Natural killer cell (primary cell): Measurements from ENCODE around the gene TLL2. TPM values are rescaled to one million over a fixed set of nuclear protein-coding genes. Genes with fewer than 3 reads are reported as not detected.
A peak's percentile ranks its signal among the peaks of the same experiment; 100 is the strongest.

ENCODE experiments used
- ATAC-seq, 3 donors: fragments of 150-1000 bp in 2 of 3; fragments of 200-7000 bp in 1 of 3; cut with Tn5 transposase; 1 replicate in 1 of 3; 2 replicates in 2 of 3; pipeline ENCODE4 v1.10.0; 2021; ENCODE audit warnings: mild to moderate bottlenecking in 2 of 3, moderate library complexity in 2 of 3
- DNase-seq, 2 donors: peaks; one replicate each; pipeline versions ENCODE4 v3.0.0 to v3.0.0-alpha.2; 2013 to 2021; ENCODE audit warnings: mixed read lengths in 1 of 2
- H3K27ac ChIP-seq: one replicate; pipeline ENCODE4 v1.5.1; 2013; ENCODE audit warnings: mild to moderate bottlenecking, low read length
- H3K27me3 ChIP-seq: one replicate; pipeline ENCODE4 v1.6.1; 2013; ENCODE audit warnings: low read length; ENCODE audit not compliant: control insufficient read depth, insufficient read depth
- H3K36me3 ChIP-seq: one replicate; pipeline ENCODE4 v1.6.1; 2013; ENCODE audit warnings: low read length; ENCODE audit not compliant: control insufficient read depth, insufficient read depth
- H3K4me1 ChIP-seq: one replicate; pipeline ENCODE4 v1.6.1; 2013; ENCODE audit warnings: low read length; ENCODE audit not compliant: control insufficient read depth, insufficient read depth
- H3K4me3 ChIP-seq: one replicate; pipeline ENCODE4 v1.5.1; 2013; ENCODE audit warnings: low read length
- H3K9me3 ChIP-seq: one replicate; pipeline ENCODE4 v1.6.1; 2013; ENCODE audit warnings: low read length; ENCODE audit not compliant: control insufficient read depth, insufficient read depth
- H3K27ac Mint-ChIP-seq, 2 donors: one replicate each; pipeline ENCODE4 v1.8.0; 2022; ENCODE audit warnings: mild to moderate bottlenecking in 2 of 2, mixed read lengths in 2 of 2, moderate library complexity in 1 of 2
- H3K27me3 Mint-ChIP-seq, 2 donors: one replicate each; pipeline ENCODE4 v1.8.0; 2022; ENCODE audit warnings: low read depth in 2 of 2, mixed read lengths in 2 of 2
- H3K36me3 Mint-ChIP-seq: one replicate; pipeline ENCODE4 v1.8.0; 2022; ENCODE audit warnings: mixed read lengths
- H3K4me1 Mint-ChIP-seq, 2 donors: one replicate each; pipeline ENCODE4 v1.8.0; 2022; ENCODE audit warnings: mixed read lengths in 2 of 2
- H3K4me3 Mint-ChIP-seq: one replicate; pipeline ENCODE4 v1.8.0; 2022; ENCODE audit warnings: mild to moderate bottlenecking, moderate library complexity, mixed read lengths
- H3K9me3 Mint-ChIP-seq, 2 donors: one replicate each; pipeline ENCODE4 v1.8.0; 2022; ENCODE audit warnings: mixed read lengths in 2 of 2
- WGBS: methylation state at CpG from one replicate; pipeline ENCODE4 v1.1.7; 2013; ENCODE audit warnings: missing lambda C conversion rate; ENCODE audit not compliant: insufficient coverage; 5-methylcytosine and 5-hydroxymethylcytosine counted together
- intact Hi-C: fragments of 100-400 bp; cut with micrococcal nuclease; formaldehyde crosslinking; loops from one replicate; pipeline ENCODE4 v1.14.2; 2022
- total RNA-seq, 4 donors: library from RNA; stranded (reverse); fragments of 120-200 nt in 1 of 4; gene quantifications; one replicate each; pipeline versions ENCODE4 v1.2.3 to v1.2.4, GENCODE V29; 2013 to 2022
- TF ChIP-seq, protein P1 (sequence below): fragments of 200-600 bp; IDR thresholded peaks from one replicate; pipeline ENCODE4 v1.8.0; 2022; ENCODE audit warnings: antibody characterized with exemption

TLL2 gene
- total RNA-seq, 3 donors from 2014 or later (not counting 1 experiment from before 2014, with no cell fraction given) = not detected

DNA sequence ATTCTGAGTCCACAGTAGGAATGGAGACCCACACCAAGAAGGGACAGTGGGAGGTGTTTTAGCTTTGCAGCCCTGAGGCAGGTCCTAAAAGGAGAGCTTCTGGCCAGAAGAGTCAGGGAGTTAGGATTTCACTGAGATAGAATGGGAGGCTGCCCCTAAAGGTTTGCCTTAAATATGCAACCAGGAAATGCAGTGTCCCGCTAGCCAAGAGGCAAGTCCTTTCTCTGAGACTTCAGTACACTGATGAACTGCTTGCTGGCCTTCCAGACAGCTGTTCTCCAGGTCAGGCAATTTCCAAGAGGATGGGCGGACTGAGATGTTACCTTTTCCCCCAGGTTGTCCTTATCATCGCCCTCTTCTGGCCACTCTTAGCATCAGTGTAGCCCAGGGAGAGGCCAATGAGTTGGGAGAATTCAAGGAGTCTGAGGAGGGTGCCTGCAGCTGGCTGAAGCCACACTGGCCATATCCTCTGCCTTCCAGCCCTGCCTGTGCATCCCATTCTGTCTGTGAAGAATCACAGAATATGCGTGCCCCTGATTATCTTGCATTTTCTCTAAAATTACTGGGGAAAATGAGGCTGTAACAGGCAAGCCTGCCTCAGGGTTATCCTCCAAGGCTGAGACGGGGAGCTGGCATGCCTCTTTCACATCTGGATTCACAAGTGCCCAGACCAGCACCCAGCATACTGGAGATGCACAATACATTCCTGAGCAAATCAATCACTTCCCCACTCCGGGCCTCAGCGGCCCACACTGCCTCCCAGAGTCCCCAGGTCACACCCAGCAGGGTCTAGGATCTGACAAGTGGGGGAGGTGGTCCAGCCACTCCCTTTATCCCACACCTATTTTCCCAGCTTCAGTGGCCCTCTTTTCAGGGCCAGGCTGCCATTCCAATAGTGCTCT lies 2.4 kb downstream of the TLL2 start:
- Mint-ChIP-seq H3K36me3 (no peaks in the 10 kb centered on the region), H3K9me3 (no peaks in the 10 kb centered on the region), H3K4me1 (peaks cover 20 to 21% of the 10 kb centered on the region in 2 donors), H3K4me3 (peak overlapping the region; percentile 82), H3K27me3 (peaks cover 27 to 33% of the 10 kb centered on the region in 2 donors), H3K27ac (no peak overlapping the region)
- Histone ChIP-seq H3K27me3 (peaks cover 9% of the 10 kb centered on the region), H3K27ac (no peak overlapping the region), H3K36me3 (no peaks in the 10 kb centered on the region), H3K4me1 (peaks cover 20% of the 10 kb centered on the region), H3K9me3 (no peaks in the 10 kb centered on the region), H3K4me3 (no peak overlapping the region)
- DNase-seq = peak in 1 of 2 donors; percentile 39
- intact Hi-C loops = no loop called here
- no peak for ATAC-seq
- 68% methylated on average over 7 of the region's 7 CpGs for WGBS
- TF ChIP-seq, protein P1, sequence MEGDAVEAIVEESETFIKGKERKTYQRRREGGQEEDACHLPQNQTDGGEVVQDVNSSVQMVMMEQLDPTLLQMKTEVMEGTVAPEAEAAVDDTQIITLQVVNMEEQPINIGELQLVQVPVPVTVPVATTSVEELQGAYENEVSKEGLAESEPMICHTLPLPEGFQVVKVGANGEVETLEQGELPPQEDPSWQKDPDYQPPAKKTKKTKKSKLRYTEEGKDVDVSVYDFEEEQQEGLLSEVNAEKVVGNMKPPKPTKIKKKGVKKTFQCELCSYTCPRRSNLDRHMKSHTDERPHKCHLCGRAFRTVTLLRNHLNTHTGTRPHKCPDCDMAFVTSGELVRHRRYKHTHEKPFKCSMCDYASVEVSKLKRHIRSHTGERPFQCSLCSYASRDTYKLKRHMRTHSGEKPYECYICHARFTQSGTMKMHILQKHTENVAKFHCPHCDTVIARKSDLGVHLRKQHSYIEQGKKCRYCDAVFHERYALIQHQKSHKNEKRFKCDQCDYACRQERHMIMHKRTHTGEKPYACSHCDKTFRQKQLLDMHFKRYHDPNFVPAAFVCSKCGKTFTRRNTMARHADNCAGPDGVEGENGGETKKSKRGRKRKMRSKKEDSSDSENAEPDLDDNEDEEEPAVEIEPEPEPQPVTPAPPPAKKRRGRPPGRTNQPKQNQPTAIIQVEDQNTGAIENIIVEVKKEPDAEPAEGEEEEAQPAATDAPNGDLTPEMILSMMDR = peak; percentile 12

DNA sequence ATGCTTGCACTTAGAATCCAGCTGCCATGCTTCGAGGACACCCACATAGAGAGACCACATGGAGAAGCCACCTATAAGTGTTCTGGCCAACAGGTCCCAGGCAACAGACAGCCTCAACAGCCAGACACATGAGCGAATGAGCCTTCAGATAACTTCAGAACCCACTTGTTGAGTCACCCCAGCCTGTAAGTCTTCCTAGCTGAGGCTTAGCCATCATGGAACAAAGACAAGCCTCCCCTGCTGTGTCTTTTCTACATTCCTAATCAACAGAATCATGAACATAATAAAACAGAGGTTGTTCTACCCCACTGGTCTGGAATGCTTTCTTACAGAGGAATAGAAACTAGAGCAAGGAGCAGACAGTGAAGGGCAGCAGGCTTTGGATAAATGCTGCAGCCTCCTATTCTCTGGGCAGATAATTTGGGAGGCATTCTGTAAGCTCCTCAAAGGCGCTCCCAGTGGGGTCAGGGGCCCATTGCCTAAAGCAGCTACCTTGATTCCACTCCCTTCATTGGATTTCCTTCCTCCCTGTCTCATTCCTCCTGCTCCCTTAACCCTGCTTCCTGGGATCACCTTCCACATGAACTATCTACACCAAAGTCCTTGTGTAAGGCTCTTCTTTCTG lies 4.6 kb downstream of the TLL2 start:
- ATAC-seq (no peak), DNase-seq (no peak)
- H3K27me3 Mint-ChIP-seq = peaks cover 23 to 33% of the 10 kb centered on the region in 2 donors
- peaks cover 9% of the 10 kb centered on the region for H3K27me3 ChIP-seq
- no peak overlapping the region for H3K4me3 Mint-ChIP-seq
- H3K4me1 Mint-ChIP-seq = peaks cover 15 to 16% of the 10 kb centered on the region in 2 donors
- no peaks in the 10 kb centered on the region for H3K9me3 ChIP-seq
- WGBS = 86% methylated on average over 3 of the region's 3 CpGs
- intact Hi-C loops = no loop called here
- H3K27ac ChIP-seq = no peak overlapping the region
- H3K9me3 Mint-ChIP-seq = no peaks in the 10 kb centered on the region
- H3K4me1 ChIP-seq = peaks cover 17% of the 10 kb centered on the region
- no peak overlapping the region for H3K27ac Mint-ChIP-seq
- no peak overlapping the region for H3K4me3 ChIP-seq
- no peaks in the 10 kb centered on the region for H3K36me3 Mint-ChIP-seq
- H3K36me3 ChIP-seq = no peaks in the 10 kb centered on the region
- TF ChIP-seq, protein P1 = no peak

DNA sequence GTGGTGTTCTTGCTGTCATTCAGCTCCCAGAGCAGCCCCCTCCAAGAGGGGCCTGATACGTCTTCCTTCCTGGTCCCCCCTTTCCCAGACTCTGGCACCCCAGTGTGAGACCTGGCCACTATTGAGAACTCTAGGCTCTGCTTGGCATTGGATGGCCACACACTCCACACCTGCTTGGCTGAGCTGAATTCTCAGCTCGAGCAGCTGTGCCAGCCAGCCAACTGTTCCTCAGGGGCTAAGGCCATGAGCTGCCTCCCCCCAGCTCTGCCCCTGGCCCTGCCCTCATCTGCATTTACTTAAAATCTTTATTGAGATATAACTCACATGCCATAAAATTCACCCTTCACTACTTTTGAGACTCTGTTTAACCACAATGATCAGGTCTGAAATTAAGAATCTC lies 6.7 kb downstream of the TLL2 start:
- Histone ChIP-seq H3K27ac (no peak overlapping the region), H3K4me3 (no peak overlapping the region), H3K4me1 (no peaks in the 10 kb centered on the region), H3K9me3 (no peaks in the 10 kb centered on the region), H3K27me3 (peaks cover under 1% of the 10 kb centered on the region), H3K36me3 (no peaks in the 10 kb centered on the region)
- DNase-seq (no peak), ATAC-seq (no peak)
- TF ChIP-seq, protein P1 = no peak
- intact Hi-C loops = no loop called here
- Mint-ChIP-seq H3K27me3 (peaks cover 21 to 31% of the 10 kb centered on the region in 2 donors), H3K4me3 (no peak overlapping the region), H3K27ac (no peak overlapping the region), H3K36me3 (no peaks in the 10 kb centered on the region), H3K4me1 (peaks cover 2 to 3% of the 10 kb centered on the region in 2 donors), H3K9me3 (no peaks in the 10 kb centered on the region)
- 84% methylated on average over 2 of the region's 2 CpGs for WGBS
